ENCODE measurements around the gene TMEM125.

TMEM125 gene

GRCh38 chr1:43308635-43309404, 39.0 kb downstream of the TMEM125 start:
- H3K36me3 ChIP-seq: no peaks in the 10 kb centered on the region
- no peak overlapping the region for H3K4me2 ChIP-seq
- H3K4me1 ChIP-seq: peaks cover 22% of the 10 kb centered on the region
- H4K20me1 ChIP-seq: no peaks in the 10 kb centered on the region
- no peak overlapping the region for H3K27ac ChIP-seq
- H3K27me3 ChIP-seq: no peaks in the 10 kb centered on the region
- H3K4me3 ChIP-seq: no peak overlapping the region
- no peak overlapping the region for H3K9ac ChIP-seq
- TF ChIP-seq Cebpa-rat (IDR thresholded peaks at IDR 0.05): no peak
- H3K9me3 ChIP-seq: no peaks in the 10 kb centered on the region

GRCh38 chr1:43309405-43310025, 39.7 kb downstream of the TMEM125 start:
- H3K27me3 ChIP-seq: no peaks in the 10 kb centered on the region
- H3K36me3 ChIP-seq: no peaks in the 10 kb centered on the region
- no peak overlapping the region for H3K4me2 ChIP-seq
- no peak for TF ChIP-seq Cebpa-rat (IDR thresholded peaks at IDR 0.05)
- no peaks in the 10 kb centered on the region for H3K9me3 ChIP-seq
- H3K4me3 ChIP-seq: no peak overlapping the region
- H3K4me1 ChIP-seq: peaks cover 15% of the 10 kb centered on the region
- H3K27ac ChIP-seq: no peak overlapping the region
- H4K20me1 ChIP-seq: no peaks in the 10 kb centered on the region
- H3K9ac ChIP-seq: no peak overlapping the region

GRCh38 chr1:43311521-43311920, 41.7 kb downstream of the TMEM125 start:
- H3K27me3 ChIP-seq: no peaks in the 10 kb centered on the region
- TF ChIP-seq Cebpa-rat (IDR thresholded peaks at IDR 0.05): no peak

GRCh38 chr1:43312212-43312623, 42.4 kb downstream of the TMEM125 start:
- Histone ChIP-seq H3K4me2 (no peak overlapping the region), H3K4me3 (no peak overlapping the region), H4K20me1 (no peaks in the 10 kb centered on the region), H3K36me3 (no peaks in the 10 kb centered on the region), H3K4me1 (no peaks in the 10 kb centered on the region), H3K9me3 (no peaks in the 10 kb centered on the region), H3K27me3 (no peaks in the 10 kb centered on the region), H3K9ac (no peak overlapping the region), H3K27ac (no peak overlapping the region)
- no peak for TF ChIP-seq Cebpa-rat (IDR thresholded peaks at IDR 0.05)

More at GRCh38 chr1:43311521-43311920, 41.7 kb downstream of the TMEM125 start:
- H3K36me3 ChIP-seq: no peaks in the 10 kb centered on the region
- no peaks in the 10 kb centered on the region for H4K20me1 ChIP-seq
- no peak overlapping the region for H3K27ac ChIP-seq
- no peaks in the 10 kb centered on the region for H3K4me1 ChIP-seq
- no peaks in the 10 kb centered on the region for H3K9me3 ChIP-seq
- H3K4me2 ChIP-seq: no peak overlapping the region
- no peak overlapping the region for H3K9ac ChIP-seq
- no peak overlapping the region for H3K4me3 ChIP-seq

GRCh38 chr1:43312663-43313515, 43.1 kb downstream of the TMEM125 start:
- Histone ChIP-seq H3K4me2 (no peak overlapping the region), H3K36me3 (no peaks in the 10 kb centered on the region), H4K20me1 (no peaks in the 10 kb centered on the region), H3K4me3 (no peak overlapping the region), H3K27ac (no peak overlapping the region), H3K4me1 (no peaks in the 10 kb centered on the region), H3K27me3 (no peaks in the 10 kb centered on the region), H3K9ac (no peak overlapping the region), H3K9me3 (no peaks in the 10 kb centered on the region)
- no peak for TF ChIP-seq Cebpa-rat (IDR thresholded peaks at IDR 0.05)

- TF ChIP-seq Cebpa-rat (IDR thresholded peaks at IDR 0.05): no peak
Measured at GRCh38 chr1:43313771-43314170, 44.0 kb downstream of the TMEM125 start.

GRCh38 chr1:43314233-43314632, 44.5 kb downstream of the TMEM125 start:
- no peaks in the 10 kb centered on the region for H3K27me3 ChIP-seq
- H3K4me2 ChIP-seq: no peak overlapping the region
- H3K36me3 ChIP-seq: no peaks in the 10 kb centered on the region
- H3K27ac ChIP-seq: no peak overlapping the region
- no peaks in the 10 kb centered on the region for H3K9me3 ChIP-seq
- no peaks in the 10 kb centered on the region for H3K4me1 ChIP-seq
- no peak for TF ChIP-seq Cebpa-rat (IDR thresholded peaks at IDR 0.05)
- no peak overlapping the region for H3K4me3 ChIP-seq
- H4K20me1 ChIP-seq: no peaks in the 10 kb centered on the region
- no peak overlapping the region for H3K9ac ChIP-seq

More at GRCh38 chr1:43313771-43314170, 44.0 kb downstream of the TMEM125 start:
- Histone ChIP-seq H3K4me1 (no peaks in the 10 kb centered on the region), H3K9ac (no peak overlapping the region), H3K4me2 (no peak overlapping the region), H3K27me3 (no peaks in the 10 kb centered on the region), H3K36me3 (no peaks in the 10 kb centered on the region), H3K4me3 (no peak overlapping the region), H3K27ac (no peak overlapping the region), H4K20me1 (no peaks in the 10 kb centered on the region), H3K9me3 (no peaks in the 10 kb centered on the region)

GRCh38 chr1:43315481-43315880, 45.7 kb downstream of the TMEM125 start:
- Histone ChIP-seq H4K20me1 (no peaks in the 10 kb centered on the region), H3K4me1 (no peaks in the 10 kb centered on the region), H3K4me3 (no peak overlapping the region), H3K9ac (no peak overlapping the region), H3K9me3 (no peaks in the 10 kb centered on the region), H3K27ac (no peak overlapping the region), H3K36me3 (no peaks in the 10 kb centered on the region), H3K4me2 (no peak overlapping the region), H3K27me3 (no peaks in the 10 kb centered on the region)
- TF ChIP-seq Cebpa-rat (IDR thresholded peaks at IDR 0.05): no peak

- no peak overlapping the region for H3K4me3 ChIP-seq
- H3K27ac ChIP-seq: no peak overlapping the region
- H3K4me1 ChIP-seq: no peaks in the 10 kb centered on the region
- H3K4me2 ChIP-seq: no peak overlapping the region
- TF ChIP-seq Cebpa-rat (IDR thresholded peaks at IDR 0.05): no peak
- H3K36me3 ChIP-seq: no peaks in the 10 kb centered on the region
- no peaks in the 10 kb centered on the region for H4K20me1 ChIP-seq
- no peaks in the 10 kb centered on the region for H3K27me3 ChIP-seq
- no peaks in the 10 kb centered on the region for H3K9me3 ChIP-seq
- no peak overlapping the region for H3K9ac ChIP-seq
Measured at GRCh38 chr1:43315963-43316737, 46.4 kb downstream of the TMEM125 start.

Data from BLaER1 (cell line).